HEK293T (cell line): ENCODE results near the gene FAM118A.
"Not testable (repeated sequence)": the region's sequence is repeated elsewhere in the genome, so short reads cannot be mapped to it uniquely, and the experiment has no call there.

Experiments
- ELF4 ChIP-seq: fragments of 450-650 bp; IDR thresholded peaks from 2 replicates; pipeline ENCODE4 v1.6.1; 2017; ENCODE audit warnings: antibody characterized with exemption
- HDGF ChIP-seq: fragments of 450-650 bp; IDR thresholded peaks from 2 replicates; pipeline ENCODE4 v1.6.1; 2017; ENCODE audit warnings: antibody characterized with exemption, borderline replicate concordance
- NFRKB ChIP-seq: fragments of 450-650 bp; IDR thresholded peaks from 2 replicates; pipeline ENCODE4 v1.6.1; 2016; ENCODE audit warnings: mild to moderate bottlenecking, moderate library complexity
- PKNOX1 ChIP-seq: fragments of 450-650 bp; IDR thresholded peaks from 2 replicates; pipeline ENCODE4 v1.6.1; 2016
- SUZ12 ChIP-seq: fragments of 450-650 bp; IDR thresholded peaks from 2 replicates; pipeline ENCODE4 v1.6.1; 2016; ENCODE audit warnings: mild to moderate bottlenecking
- ZNF384 ChIP-seq: fragments of 450-650 bp; IDR thresholded peaks from 2 replicates; pipeline ENCODE4 v1.6.1; 2016

GRCh38 chr22:45260395-45260759, 49.4 kb upstream of the FAM118A start:
- not testable (repeated sequence) for TF ChIP-seq SUZ12, ELF4, HDGF, PKNOX1, NFRKB, ZNF384
